Cortex of kidney (tissue), 1 donor: ENCODE results near the gene REEP2.
A peak's percentile ranks its signal among the peaks of the same experiment; 100 is the strongest.

ENCODE experiments used
- DNase-seq: peaks from one replicate; lab custom pipeline; 2025; lab: John Stamatoyannopoulos, UW

The REEP2 gene

DNA sequence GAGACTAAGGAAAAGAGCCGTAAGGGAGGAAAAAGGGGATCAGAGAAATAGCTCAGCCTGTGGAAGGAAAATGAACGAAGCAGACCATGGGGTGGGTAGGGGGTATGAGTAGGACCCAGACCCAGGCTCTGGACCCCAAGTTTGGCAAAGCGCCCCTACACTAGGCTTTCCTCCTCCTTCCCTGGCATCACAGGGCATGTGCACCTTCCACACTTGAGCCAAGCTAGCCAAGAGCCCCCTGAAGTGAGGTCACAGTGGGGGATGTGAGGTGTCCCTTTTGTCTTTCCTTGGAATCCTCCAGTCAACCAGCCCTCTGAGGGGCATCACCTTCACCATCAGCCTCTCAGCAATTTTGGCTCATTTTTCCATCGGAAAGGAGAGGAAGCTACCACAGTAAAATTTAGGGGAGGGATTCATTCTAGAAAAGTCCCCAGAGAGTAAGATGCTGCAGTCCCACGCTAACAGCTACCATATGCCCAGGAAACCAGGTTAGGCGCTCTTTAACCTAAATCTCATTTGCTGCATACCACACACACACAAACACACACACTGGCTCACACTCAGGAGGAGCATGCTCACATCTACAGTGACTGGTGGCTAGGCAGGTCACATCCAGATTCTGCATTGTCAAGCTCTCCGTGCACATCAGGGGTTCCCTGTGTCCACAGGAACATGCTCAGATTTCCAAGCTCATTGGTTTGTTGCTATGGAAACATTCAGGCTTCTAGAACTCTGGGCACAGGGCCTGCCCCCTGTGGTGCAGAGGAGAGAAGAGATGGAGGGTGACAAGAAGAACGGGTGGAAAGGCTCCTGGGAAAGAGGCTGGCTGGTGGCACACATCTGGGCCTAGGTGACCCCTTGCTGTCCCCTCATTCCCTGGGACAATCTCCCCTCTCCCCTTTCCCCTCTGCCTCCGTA lies 9.9 kb downstream of the REEP2 start:
- no peak for DNase-seq

DNA sequence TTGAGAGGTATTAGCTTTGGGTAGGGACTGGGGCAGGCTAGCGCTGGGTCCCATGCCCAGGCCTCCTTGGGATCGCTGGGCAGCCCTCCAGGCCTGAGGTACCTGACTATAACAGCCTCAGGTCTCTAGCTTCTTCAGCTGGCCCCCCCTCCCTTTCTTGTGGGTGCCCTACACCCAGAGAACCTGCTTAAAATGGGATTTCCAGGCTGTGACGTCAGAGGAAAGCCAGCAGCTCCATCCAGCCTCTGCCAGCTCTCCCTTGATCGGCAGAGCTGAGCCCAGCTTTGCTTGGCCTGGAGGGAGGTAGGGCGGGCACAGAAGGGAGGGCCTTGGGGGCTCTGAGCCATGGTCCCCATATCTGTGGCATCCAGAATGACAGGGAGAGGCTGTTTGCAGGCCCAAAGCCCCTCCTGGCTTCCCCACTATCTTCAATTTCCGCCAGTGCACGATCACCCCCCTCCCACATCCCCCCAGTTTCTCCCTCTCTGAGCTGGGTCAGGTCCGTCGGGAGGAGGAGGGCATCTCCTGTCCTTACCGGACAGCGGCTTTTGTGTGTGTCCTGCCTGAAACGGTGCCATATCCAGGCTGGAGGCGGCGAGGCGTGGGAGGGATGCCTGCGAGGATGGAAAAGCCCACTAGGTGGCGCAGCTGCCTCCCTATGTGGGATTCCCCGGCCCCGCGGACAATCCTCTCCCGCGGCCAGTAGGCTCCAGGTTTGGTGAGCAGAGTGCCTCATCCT lies 10.8 kb downstream of the REEP2 start:
- DNase-seq = no peak

DNA sequence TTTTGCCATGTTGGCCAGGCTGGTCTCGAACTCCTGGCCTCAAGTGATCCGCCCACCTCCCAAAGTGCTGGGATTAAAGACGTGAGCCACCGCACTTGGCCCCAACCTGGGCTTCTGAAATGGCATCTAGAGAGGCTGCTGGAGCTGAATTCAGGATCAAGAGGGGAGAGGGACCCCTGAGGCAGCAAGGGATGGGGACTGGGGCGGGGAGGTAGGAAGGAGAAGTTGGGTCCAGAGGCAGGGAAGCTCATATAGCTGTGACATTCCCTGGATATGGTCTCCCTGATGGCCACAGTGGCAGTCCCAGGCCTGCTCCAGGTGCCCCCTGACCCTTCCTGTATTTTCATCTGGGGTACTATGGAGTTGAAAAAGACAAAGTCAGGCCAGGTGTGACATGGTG lies 12.1 kb downstream of the REEP2 start:
- DNase-seq = no peak

DNA sequence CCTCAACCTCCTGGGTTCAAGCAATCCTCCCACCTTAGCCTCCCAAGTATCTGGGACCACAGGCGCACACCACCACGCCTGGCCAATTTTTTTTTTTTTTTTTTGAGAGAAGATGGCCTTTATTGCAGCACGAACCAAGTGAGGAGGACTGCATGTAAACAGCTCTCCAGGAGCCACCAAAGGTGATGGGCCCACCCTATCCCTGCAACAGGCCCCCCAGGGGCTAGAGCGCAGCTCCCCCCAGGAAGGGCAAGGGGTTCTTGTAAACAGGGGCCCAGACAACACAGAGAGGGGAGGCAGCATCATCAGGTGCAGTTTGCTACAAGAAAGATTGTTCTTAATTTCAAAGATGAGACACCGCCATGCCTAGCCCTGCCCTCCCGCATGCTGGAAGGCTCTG lies 13.9 kb downstream of the REEP2 start:
- DNase-seq = no peak

DNA sequence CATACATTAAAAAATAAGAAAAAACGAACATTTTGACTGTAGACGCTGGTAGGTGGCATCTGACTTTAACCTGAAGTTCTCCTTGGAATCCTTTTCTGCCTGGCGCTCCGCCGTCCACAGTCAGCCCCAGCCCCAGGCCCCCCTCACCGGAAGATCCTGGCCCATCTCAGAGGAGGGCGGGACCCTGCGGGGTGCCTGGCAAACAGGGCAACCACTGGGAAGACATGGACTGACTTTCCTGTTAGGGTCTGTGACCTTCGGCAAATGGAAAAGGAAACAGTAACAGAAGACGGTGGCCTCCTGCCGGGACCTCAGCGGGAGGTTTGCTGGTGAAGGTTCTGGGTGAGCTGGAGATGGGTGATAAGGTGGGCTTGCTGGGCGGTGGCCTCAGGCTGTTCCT lies 14.7 kb downstream of the REEP2 start:
- no peak for DNase-seq

DNA sequence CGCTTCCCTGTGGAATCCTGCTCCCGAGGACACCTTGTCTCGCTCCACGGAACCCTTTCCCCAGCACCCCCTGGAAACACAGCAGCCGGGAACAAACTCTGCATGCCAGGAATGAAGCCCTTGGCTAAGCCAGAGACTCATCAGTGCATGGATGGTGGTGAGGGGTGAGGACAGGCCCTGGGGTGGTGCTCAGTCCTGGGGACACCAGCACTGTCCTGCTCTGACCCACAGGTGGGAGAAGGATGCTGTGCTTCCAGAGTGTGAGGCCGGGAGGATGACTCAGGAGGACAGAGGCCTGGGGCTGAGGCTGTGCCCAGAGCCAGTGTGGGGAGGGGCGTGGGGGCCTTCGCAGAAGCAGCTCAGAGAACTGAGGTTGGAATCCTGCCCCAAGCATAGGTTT lies 15.3 kb downstream of the REEP2 start:
- DNase-seq = no peak

DNA sequence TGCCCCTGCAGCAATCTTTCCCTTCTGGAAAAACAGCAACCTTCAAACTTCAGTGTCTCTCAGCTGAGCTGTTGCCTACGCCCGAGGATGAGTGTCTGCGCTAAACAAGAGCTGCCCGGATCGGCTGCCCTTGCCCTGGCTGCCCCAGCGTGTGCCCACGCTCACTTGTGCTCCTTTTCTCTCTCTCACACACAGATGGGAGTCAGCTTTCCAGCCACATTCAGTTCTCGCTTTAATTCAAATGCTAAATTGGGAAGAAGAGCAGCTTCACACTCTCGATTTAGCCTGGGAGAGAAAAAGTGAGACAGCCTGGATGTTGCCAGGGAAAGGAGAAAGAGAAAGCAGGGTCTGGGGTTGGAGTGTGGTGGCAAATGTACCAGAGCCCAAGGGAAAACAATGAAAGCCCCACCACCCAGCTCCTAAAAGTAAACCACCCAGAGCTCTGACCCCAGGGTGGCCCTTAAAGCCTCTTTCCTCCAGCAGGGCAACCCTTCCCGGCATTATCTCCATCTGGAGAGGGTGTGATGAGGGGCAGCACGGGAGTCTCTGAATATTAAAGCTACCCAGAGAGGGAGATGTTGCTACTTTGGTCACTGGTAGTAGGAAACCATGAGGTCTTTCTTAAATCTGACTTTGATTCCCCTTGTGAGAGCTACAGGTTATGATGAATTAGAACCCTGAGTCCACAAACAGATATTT lies 16.5 kb downstream of the REEP2 start:
- no peak for DNase-seq

DNA sequence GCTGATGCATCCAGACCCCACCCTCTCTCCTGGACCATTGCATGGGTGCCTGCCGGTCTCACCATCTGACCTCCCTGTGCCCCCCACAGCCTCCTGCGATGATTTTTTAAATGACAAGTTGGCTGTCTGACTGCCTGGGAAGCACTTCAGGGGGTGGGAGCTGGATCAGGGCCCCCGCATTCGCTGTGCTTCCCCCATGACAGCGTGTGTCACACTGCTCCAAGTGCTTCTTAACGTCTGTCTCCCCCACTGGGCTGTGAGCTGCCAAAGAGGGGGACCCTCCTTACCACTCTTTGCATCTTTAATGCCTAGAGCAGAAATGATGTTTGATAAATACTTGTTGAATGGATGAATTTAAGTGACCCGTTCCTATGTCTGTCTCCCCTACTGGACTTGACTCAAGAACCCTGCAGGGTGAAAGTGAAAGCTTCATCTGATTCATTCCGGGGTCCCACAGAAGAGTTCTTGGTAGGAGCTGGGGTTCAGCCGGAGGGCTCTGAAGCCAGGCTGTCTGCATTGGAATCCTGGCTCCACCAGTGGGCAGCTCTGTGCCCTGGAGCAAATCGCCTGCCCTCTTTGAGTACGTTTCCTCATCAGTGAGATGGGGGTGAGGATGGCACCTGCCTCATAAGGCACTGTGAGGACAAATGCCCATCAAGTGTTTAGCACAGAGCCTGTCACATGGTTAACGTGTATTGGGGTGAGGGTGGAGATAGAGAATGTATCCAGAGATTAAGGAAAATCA lies 18.8 kb downstream of the REEP2 start:
- DNase-seq = no peak

DNA sequence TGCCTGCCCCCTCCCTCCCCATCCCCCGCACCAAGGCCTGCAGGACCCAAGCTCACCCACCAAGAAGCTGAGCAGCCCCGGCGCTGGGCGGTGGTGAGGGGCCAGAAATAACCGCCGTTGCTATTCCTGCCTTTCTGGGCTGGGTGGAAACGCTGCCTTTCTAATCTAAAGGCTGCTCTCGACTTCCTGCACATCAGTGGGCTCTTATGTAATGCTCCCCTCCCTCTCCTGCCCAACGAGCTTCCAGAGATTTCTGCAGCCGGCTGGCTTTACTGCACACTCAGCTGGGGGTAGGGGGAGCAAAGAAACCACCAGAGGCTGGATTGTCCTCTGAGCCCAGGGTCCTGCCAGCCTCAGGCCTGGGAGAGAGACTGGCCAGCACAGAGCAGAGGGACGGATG lies 19.5 kb downstream of the REEP2 start:
- DNase-seq = no peak

DNA sequence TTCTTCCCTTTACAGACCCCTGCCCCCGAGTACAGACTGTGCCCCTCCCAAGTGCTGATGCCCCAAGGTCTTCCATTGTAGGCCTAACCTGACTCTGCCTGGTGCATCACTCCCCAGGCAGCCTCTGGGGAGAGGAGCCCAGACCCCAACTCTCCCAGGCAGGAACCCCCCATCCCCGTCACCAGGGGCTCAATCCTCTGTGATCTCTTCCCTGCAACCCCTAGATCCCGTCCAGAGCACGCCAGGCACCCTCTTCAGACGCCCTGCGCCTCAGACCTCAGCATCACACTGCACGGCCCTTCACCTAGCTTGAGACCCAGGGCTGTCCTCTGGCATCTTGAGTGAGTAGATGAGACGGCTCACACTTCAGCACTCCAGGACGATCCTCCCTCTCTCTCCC lies 20.0 kb downstream of the REEP2 start:
- DNase-seq = no peak

DNA sequence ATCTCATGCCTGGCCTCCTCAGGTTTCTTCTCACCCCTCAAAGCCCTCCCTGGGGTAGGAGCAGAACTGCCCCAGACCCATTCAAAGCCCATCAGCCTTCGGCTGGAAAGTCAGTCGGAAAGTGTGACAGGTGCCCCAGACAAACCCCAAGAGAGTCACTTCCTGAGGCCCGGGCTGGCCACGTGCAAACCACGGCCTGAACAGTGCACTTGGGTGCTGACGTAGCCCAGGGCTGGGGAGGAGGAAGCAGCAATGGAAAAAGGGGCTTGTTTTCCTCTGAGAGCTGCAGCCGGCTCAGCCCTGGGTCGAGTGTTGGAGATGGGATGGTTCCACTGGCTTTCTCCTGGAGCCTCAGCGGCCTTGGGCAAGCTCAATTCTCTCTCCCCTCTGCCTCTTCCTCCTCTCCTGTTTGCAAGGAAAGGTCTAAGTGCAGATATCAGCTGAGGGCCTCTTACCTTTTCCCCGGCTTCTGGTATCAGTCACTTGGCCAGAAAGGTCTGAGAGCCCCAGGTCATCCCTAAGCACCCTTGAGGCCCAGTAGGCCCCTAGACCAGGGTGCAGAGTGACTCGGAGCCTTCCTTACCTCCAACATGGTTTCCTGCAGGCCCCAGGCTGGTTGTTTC lies 20.6 kb downstream of the REEP2 start:
- DNase-seq = no peak

DNA sequence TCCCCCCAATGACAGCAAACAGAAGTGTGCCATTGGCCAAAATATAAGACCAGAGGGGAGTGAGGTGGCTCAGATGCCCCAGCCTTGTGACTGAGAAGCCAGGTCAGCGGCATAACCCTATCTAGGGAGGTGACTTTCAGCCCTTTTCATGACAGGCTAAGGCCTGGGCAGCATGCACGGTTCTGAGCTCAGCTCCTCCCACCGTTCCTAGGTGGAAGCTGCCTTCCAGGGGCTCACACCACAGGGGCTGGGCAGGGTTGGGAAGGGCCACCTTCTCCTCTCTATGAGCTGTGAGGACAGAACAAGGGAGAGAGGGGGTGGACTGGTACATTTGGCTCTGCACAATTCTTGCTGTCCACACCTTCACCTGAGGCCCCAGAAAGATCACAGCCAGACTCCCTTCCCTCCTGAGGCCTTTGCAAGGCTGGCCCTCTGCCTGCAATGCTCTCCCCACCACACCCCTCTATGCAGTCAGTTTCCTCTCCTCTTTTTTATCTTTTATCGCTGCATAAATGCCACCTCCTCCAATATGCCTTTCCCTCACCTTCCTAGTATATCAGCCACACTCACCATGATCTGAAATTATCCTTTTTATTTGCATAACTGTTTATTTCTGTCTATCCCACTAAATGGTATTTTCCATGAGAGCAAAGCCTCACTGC lies 21.3 kb downstream of the REEP2 start:
- no peak for DNase-seq

DNA sequence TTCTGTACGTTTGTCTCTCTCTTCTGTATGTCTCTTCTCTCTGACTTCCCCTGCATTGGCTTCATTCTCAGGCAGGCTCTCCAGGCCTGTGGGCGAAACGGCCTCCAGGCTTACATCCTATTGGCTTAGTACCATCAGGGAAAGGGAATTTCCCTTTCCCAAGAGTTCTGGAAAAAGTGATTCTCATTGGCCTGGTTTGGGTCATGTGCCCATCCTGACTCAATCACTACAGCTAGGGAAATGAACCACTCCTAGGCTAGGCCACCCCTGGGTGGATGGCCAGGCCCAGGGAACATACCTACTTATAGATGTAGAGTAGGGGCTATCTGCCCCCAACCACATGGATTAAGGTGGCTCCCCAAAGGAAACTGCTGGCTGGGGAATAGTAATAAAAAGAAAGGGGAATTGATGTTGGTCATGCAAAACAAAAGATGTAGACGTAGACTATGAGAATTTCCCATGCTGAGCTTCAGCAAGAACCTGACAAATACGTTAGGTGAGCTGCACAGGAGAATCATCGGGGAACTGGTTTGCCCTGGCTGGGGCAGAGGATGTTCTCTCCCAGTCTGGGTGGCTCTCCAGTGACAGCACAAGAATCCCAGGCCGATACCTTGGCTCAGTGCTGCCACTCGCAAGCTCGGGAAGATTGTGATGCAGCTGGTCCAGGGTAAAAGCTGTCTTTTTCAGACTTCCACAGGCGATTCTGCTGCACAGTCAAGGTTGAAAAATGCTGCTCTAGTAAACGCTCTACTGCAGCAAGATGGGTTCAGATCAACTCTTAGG lies 22.7 kb downstream of the REEP2 start:
- no peak for DNase-seq

DNA sequence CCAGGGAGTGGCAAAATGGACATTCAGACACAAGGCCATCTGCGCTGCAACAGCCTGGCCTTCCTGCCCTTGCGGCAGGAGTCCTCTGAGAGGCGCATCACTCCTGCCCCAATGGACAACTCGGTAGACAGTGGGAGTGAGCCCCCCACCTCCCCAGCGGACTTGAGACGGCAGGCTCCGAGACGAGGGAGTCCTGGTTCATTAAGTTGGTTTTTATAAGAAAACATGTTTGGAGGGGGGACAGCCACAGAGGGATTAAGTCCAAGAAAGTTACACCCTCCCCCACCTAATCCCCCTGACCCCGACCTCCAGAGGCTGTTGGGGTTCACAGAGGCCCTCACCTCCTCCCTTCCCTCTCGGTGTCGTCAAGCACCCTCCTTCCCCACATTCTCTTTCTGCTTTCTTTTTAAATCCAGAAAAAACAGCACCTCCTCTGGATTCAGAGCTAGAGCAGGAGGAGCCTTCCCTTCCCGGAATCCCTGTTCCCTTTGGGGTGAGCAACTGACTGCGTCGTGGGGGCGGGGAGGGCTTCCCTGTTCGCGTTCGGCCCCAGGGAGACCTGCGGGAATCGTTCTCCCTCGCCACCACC lies 24.7 kb downstream of the REEP2 start:
- no peak for DNase-seq

DNA sequence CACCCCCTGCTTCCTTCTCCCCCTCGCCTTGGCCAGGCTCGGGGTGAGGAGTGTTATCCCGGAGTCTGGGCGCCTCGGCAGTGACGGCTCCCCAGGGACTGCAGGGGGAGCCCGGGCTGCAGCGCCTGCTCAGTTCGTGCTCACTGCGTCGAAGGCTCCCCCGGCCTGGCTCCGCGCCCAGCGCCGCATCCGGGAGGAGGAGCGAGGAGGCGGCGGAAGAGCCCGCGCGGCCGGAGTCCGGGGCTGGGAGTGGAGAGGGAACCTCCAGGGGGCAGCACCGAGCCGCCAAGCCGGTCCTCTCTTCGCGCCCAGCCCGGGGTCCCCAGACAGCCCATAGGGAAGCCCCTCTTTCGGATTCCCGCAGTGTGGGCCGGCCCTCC lies 25.1 kb downstream of the REEP2 start:
- peak; percentile 73 for DNase-seq

DNA sequence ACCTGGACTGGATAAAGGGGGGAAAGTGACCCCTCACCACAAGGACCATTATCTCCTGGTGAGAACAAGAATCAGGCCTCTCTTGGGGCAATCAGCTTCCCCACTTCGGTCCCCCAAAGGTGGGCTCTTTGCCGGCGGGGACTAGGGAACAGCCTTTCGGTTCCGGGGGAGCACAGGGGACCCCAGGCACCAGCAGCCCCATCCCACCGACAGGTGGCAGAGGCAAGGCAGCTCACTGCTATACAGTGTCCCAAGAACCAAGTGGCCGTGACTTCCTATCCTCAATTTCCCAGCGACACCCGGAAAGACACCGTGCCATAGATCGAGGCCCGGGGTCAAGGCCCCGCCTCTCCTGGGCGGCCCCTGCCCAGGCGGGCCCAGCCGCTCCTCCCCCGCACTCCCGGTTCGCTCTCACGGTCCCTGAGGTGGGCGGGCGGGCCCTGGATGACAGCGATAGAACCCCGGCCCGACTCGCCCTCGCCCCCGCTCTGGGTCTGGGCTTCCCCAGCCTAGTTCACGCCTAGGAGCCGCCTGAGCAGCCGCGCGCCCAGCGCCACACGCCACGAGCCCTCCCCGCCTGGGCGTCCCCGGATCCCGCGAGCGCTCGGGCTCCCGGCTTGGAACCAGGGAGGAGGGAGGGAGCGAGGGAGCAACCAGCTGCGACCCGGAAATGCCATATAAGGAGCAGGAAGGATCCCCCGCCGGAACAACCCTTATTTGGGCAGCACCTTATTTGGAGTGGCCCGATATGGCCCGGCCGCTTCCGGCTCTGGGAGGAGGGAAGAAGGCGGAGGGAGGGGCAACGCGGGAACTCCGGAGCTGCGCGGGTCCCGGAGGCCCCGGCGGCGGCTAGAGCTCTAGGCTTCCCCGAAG lies 25.8 kb downstream of the REEP2 start:
- peak; percentile 85 for DNase-seq

DNA sequence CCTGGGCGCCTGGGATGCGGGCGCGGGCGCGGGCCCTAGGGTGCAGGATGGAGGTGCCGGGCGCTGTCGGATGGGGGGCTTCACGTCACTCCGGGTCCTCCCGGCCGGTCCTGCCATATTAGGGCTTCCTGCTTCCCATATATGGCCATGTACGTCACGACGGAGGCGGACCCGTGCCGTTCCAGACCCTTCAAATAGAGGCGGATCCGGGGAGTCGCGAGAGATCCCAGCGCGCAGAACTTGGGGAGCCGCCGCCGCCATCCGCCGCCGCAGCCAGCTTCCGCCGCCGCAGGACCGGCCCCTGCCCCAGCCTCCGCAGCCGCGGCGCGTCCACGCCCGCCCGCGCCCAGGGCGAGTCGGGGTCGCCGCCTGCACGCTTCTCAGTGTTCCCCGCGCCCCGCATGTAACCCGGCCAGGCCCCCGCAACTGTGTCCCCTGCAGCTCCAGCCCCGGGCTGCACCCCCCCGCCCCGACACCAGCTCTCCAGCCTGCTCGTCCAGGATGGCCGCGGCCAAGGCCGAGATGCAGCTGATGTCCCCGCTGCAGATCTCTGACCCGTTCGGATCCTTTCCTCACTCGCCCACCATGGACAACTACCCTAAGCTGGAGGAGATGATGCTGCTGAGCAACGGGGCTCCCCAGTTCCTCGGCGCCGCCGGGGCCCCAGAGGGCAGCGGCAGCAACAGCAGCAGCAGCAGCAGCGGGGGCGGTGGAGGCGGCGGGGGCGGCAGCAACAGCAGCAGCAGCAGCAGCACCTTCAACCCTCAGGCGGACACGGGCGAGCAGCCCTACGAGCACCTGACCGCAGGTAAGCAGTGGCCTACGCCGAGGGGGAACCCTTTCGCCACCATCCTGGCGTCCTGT lies 26.6 kb downstream of the REEP2 start, which contains the start of gene EGR1:
Gene EGR1 (plus strand): TSS at position 219 of the 864 bp plus-strand sequence. CDS start 283 bp downstream, at position 502.
- DNase-seq = no peak
